GM19468 (cell line): ENCODE measurements around the gene ELMO2.

Experiments
- ATAC-seq: cut with Tn5 transposase; IDR thresholded peaks from one replicate; pipeline ENCODE4 v1.9.1; 2021; ENCODE audit warnings: mild to moderate bottlenecking, moderate library complexity, moderate number of reproducible peaks; ENCODE audit not compliant: unreplicated experiment; ENCODE audit errors: extremely low read depth

The ELMO2 gene, protein sequence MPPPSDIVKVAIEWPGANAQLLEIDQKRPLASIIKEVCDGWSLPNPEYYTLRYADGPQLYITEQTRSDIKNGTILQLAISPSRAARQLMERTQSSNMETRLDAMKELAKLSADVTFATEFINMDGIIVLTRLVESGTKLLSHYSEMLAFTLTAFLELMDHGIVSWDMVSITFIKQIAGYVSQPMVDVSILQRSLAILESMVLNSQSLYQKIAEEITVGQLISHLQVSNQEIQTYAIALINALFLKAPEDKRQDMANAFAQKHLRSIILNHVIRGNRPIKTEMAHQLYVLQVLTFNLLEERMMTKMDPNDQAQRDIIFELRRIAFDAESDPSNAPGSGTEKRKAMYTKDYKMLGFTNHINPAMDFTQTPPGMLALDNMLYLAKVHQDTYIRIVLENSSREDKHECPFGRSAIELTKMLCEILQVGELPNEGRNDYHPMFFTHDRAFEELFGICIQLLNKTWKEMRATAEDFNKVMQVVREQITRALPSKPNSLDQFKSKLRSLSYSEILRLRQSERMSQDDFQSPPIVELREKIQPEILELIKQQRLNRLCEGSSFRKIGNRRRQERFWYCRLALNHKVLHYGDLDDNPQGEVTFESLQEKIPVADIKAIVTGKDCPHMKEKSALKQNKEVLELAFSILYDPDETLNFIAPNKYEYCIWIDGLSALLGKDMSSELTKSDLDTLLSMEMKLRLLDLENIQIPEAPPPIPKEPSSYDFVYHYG

DNA sequence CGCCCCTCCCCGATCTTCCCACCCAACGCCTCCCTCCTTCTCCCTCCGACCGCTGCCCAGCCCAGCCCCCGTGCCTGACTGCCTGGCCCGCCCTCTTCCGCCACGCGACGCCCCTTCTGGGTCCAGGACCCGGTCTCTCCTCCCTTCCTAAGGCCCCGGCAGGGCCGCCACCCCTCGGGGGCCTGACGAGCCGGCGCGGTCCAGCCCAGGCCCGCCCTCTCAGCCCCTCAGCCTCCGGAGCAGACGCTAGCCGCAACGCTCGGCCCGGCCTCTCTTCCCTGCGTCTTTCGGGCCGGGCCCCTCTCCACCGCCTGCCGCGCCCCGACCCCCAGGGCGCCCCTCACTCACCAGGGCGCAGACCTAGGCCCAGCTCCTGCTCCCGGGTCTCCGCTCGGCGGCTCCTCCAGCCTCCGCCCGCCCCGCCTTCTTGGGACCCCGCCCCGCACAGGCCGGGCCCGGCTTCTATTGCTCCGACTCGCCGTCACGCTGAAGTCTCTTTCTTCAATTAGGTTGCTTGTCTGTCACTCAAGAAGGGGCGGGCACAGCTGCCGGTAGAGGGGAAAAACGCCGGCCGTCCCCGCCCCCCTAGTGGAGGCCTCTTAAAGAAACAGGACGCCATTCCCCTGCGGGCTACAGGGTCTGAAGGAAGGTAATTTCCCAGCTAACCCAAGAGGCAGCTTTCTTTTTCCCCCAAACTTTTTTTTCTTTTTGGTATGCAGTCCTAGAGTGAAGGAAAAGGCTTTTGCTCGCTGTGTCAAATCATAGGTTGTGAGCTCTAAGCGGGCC lies at the start of gene ELMO2:
Gene ELMO2 (minus strand): TSS at position 416 of the 786 bp plus-strand sequence. CDS start 12,133 bp downstream, outside the sequence.
- ATAC-seq = peak; percentile 73

DNA sequence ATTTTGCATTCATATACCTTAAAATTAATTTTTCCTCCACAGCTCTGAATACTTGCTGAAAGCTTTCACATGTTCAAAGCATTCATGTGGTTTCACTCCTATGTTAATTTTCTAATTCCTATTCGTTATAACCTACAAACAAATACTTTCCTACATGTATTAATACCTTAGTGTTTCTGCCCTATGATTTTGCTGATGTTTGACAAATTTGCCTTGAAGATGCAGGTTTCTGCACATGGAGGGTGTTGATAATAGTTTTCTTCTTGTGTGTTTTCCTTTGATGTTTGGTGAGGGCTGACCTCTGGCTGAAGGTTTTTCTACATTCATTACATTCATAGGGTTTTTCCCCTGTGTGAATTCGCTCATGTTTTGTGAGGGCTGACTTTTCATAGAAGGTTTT lies 49.3 kb upstream of the ELMO2 start:
- ATAC-seq = no peak

DNA sequence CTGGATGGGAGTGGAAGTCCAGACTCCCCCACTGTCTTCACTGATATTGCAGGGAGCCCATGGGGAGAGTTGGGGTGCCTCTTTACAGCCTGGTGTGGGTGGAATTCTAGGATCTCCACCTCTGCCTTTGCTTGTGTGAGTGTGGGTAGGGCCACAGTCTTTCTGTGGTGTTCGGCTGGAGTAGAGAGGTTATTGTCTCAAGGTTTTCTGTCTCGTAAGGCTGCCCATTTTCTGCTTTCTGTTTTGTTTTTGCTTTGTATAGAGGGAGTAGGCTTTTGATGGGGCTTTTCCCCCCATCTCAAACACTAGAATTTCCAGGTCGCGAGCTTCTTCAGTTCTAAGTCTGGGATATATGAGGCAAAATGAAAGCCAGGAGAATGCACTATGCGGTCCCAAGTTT lies 40.4 kb upstream of the ELMO2 start:
- no peak for ATAC-seq

DNA sequence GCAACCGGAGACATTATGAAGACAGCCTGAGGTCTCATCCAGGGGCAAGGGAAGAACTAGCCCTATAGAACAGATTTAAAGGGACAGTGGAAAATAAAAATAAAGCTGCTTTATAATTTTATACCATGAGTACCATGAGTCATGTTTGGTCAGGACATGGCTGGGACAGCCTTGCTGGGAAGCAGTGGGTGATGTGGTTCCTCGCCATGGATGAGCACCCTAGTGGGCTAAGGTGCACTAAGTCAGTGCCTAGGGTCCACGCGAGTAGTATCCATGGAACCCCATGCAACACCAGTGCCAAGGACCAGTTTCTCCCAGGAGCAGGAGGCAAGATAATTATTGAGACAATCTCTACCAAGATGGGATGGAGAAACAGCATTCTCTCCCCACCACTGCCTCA lies 33.4 kb upstream of the ELMO2 start:
- ATAC-seq = no peak

DNA sequence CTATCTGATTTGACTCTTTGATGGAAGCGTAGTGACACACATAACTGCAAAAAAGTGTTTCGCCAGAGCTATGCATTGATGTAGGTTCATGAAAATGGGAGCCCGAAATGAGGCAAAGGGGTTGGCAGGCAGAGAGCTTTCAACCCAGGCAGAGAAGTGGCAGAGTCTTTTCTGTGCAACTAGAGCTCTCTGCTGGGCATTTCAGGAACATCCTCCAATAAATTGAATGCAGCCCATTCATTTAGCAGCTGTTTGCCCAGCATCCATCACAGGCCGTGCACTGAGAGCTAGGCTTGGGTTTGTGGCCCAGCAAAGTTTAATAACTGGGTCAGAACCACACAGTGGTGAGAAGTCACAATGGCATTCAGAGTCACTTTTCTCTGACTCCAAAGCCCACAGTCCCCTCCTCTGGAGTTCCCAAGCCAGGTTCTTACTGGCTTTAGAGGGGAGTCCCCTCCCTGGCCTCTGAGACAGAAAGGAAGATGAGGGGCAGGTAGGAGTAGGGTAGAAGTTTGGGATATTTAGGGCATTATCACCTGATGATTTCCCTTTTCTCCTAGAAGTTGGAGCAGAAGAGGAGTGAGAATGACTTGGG lies 31.8 kb upstream of the ELMO2 start:
- no peak for ATAC-seq

DNA sequence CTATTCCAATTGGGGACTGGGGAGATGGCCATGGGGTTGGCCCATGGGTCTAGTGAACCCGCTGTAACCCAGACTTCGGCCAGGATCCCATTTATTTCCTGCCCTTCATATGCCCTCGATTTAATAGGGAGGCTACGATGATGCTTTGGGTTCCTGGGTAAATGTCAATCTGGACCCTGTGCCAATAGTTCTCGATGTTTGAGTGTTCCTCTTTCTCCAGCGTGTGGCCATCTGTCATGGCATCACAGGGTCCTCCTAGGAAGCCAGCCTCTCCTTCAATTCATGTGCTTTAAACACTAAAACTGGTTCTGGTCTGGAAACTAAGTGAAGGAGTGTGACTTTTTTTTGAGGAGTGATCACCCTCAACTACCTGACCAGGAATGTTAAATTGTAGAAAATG lies 28.7 kb upstream of the ELMO2 start:
- ATAC-seq = no peak

DNA sequence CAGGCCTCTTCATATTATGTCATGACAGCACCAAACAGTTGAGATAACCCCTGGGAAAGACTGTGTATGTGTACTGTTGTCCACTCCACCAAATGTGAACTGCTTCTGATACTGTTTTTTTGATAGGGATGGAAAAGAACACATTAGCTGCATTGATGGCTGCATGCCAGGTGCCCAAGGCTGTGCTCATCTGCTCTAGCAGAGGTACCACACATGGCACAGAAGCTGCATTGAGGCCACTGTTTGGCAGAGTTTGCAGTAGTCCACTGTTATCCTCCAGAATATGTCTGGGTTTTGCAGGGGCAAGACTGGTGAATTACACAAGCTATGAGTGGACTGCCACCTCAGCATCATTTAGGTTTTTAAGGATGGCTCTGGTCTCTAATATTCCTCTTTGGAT lies 28.2 kb upstream of the ELMO2 start:
- no peak for ATAC-seq

DNA sequence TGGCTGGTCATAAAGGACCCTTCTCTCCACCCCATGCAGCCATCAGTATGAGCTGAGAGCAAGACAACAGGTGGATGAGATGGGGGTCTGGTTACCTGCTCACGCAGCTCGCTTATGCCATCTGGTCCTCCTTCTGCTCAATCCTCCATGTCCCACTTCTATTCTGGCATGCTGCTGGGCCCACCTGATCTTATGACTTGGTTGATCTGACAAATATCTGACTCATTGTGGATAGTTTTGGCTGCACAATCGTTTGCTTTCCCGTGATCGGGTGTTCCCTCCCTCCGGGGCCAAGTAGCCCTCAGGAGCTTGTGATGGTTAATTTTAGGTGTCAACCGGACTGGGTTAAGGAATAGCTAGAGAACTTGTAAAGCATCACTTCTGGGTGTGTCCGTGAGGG lies 26.6 kb upstream of the ELMO2 start:
- ATAC-seq = no peak

DNA sequence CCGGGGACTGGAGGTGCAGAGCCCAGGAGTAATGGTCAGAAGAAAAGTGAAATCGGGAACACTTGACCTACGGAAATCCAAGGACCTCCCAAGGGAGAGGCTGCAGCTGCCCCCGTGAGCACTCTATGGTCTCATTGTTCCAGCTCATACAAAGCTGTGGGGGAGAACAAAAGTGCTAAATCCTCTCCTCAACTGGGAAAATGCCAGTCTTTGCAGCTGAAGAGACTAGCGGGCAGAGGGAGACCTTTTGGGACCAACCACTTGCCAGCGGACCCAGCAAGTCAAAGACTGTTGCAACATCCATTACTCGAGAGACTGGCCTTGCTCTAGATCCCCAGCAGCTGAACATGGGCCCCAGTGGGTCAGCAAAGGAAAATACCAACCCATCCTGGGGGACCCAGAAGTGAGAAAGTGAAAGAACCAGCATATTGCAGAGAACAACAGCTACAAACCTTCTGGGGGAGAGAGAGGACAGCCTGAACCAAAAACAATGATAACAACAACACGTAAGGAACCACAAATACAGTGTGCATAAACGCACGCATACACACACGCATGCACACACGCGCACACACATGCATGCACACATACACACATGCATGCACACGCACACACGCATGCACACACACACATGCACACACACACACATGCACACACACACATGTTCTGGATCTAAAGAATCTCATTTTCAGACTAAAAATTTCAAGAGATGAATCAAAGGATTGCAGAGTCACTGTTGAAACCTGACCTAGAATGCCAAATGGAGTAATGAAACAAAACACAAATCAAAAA lies 24.7 kb upstream of the ELMO2 start:
- ATAC-seq = no peak

DNA sequence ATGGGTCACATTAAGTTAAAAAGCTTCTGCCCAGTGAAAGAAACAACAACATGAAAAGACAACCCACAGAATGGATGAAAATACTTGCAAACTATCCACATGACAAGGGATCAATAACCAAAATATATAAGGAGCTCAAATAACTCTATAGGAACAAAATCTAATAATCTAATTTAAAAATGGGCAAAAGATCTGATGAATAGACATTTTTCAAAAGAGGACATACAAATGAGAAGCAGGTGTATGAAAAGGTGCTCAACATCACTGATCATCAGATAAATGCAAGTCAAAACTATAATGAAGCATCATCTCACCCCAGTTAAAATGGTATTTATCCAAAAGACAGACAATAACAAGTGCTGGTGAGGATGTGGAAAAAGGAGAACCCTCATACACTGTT lies 21.0 kb upstream of the ELMO2 start:
- no peak for ATAC-seq

DNA sequence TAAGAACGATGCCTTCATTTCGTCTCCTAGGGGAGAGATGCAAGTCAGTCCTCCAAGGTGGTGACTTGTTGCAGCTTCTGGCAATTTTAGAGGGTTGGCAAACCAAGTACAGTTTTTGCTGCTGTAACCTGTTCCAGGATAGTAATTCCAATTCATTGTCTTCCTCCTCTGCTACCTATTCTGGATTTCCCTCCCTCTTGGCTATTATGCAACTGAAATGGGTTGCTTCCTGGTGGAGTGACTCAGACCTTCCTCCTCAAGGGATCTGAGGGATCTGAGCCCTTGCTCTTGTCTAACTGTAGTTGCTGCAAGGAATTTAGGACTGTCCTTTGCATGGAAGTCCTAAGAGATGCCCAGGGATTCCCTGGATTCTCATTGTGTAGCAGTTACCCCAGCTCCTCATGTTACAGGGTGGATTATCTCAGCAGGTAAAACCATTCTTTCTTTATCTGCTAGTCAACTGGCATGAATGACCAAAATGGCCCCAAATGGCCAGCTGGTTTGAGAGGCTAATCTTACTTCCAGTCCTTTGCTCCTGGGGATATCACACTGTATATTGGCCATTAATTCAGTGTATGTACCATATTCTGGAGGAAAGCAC lies 17.6 kb upstream of the ELMO2 start:
- ATAC-seq = no peak

DNA sequence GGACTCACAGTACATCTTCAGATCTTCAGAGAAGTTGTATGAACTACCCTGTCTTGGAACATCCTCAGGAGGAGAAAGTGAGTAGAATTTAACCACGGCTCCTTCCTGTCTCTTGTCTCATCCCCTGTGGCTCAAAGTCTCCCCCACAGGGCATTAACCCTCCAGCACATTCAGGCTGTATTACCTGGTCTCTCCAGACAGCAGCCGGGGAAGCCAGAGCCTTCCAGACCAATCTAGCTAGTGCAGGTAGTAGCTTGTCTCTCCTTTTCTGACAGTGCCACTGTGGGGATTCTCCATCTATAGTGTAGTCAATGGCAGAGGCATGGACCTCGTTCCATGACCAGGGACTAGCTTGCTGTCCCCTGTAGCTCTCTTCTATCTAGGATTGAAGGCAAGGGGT lies 16.9 kb upstream of the ELMO2 start:
- ATAC-seq = no peak

DNA sequence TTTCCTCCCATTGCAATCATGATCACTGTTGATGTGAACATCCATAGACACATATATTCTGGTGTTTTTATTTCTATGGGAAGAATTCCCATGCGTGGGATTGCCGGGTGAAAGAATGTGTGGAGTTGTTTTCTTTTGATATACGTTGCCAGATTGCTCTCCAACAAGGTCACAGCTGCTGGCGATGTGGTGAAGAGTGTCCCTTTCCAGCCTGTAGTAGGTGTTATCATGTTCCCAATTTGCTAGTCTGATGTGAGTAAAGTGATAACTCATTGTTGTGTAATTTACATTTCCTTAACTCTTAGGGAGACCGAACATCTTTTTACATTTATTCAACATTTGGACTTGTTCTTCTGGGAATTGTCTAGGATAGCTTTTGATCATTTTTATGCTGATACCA lies 14.5 kb upstream of the ELMO2 start:
- no peak for ATAC-seq

DNA sequence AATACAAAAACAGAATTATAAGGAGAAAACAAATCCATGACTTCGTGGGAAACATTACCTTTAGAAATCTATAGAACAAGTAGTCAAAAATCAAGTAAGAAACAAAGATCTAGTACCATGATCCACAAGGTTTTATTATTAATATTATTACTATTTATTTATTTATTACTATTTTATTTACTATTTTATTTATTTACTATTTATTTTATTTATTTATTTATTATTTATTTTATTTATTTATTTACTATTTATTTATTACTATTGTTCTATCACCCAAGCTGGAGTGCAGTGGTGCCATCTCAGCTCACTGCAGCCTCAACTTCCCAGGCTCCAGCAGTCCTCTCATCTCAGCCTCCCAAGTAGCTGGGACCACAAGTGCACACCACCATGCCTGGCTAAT lies 13.5 kb upstream of the ELMO2 start:
- ATAC-seq = no peak

DNA sequence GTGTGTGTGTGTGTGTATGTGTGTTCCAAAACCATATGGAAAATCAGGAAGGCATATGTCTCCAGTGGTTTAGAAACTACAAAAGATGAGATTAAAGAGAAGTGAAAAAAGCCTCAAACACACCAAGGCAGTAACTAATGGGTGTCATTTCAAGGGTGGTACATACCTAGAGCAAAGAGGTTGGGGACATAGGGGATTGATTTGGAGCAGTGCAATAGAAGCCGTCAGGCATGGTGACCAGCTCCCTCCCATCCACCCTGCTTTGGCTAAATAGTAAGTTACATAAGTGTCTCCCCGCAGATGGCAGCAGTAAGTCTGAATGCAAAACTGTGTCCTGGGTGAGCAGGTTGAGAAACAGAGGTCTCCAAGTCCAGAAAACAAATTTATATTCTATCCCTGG lies 10.4 kb upstream of the ELMO2 start:
- no peak for ATAC-seq

DNA sequence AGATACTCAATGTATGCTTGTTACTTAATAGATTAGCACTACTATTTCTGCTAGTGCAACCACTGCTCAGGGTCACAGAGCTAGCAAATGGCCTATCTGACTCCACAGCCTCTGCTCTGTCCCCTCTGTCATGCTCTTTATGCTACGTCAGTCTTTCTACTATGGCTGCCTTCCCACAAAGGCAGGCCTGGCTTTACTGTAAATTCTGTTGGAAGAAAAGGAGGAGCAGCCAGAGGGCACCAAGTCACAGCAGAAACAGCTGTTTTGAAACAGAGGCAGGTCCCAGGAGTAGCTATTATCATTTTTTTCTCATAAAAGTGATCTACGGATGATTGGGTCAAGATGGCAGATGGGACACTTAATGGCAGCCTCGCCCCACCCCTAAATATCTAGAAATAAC lies 10.0 kb upstream of the ELMO2 start:
- ATAC-seq = no peak

DNA sequence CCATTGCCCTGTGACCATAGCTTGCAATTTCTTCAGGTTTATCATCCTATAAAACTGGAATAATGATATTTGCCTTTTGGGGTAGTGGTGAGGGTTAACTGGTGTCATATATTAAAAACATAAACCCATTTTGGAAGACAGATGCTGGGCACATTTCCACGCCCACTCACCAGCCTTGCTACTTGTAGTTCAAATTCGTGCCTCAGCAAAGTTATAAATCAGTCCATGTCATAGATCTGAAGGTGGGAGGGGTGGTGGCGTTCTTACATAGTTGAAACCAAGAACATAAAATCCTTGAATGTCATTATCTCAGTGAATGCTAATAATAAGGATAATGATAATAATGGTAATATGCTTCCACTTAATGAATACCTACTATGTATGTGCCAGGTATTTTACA lies 9.4 kb upstream of the ELMO2 start:
- ATAC-seq = no peak

DNA sequence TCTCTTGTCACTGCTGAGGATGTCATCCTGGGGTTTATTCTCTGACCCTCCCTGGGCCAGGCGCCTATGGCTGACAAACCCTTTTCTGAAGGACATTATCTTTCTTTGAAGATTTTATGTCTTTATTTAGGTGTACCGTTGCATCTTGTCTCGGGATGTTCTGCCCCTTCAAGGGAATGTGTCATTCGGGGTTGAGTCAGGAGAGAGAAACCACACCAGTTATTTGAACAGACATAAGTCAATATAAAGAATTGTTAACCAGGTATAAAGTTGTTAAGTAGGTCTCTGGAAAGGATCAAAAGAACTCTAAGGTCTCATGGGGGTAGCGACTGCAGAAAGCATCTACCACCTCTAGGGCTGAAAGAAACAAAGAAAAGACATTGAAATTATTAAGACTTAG lies 8.2 kb upstream of the ELMO2 start:
- no peak for ATAC-seq

DNA sequence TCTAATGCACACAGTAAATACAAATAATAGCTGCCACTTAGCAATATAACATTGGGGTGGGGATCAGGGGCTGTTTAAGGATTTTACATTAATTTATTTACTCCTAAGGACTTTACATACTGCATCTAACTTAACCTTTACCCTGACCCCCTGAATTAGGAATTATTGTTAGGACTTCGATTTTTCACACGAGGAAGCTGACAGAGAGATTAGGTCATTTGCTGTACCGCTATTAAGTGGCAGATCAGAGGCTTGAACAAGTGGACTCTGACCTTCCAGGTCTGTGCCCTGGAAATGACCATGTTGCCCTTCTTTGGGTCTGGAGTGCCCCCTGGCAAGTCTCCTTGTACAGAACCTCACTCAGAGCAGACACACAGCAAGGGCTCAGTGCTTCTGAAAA lies 5.2 kb upstream of the ELMO2 start:
- no peak for ATAC-seq
